Head of caudate nucleus (tissue), 42 donors: ENCODE measurements around the gene LAD1.

Experiments
- DNase-seq, 42 donors: peaks; one replicate each; pipeline versions ENCODE4 v3.0.0 to v3.0.0-alpha.2; 2020 to 2021; ENCODE audit warnings: mixed read lengths in 7 of 42
- intact Hi-C: fragments of 100-400 bp; cut with DNase I; formaldehyde crosslinking; loops from one replicate; pipeline ENCODE4 v1.15.0; 2022

LAD1 gene

DNA sequence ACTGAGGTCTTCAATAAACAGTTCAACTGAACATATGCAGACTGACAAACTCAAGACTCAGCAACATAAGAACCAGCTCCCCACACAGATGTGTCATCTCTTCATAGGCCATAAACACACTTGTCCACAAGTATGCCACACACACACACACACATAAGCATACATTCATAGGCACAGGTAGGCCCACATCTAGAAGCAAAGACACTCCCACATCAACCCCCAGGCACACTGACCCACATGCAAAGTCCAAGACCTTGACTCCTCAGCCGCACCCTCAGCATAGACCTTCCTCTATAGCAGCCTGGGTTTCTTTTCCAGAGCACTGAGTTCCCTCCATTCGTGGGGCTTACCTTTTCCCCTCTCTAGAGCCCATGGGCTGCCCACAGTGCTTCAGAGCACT is 1.4 kb downstream of the LAD1 start:
- no peak for DNase-seq
- intact Hi-C loops = no loop called here

DNA sequence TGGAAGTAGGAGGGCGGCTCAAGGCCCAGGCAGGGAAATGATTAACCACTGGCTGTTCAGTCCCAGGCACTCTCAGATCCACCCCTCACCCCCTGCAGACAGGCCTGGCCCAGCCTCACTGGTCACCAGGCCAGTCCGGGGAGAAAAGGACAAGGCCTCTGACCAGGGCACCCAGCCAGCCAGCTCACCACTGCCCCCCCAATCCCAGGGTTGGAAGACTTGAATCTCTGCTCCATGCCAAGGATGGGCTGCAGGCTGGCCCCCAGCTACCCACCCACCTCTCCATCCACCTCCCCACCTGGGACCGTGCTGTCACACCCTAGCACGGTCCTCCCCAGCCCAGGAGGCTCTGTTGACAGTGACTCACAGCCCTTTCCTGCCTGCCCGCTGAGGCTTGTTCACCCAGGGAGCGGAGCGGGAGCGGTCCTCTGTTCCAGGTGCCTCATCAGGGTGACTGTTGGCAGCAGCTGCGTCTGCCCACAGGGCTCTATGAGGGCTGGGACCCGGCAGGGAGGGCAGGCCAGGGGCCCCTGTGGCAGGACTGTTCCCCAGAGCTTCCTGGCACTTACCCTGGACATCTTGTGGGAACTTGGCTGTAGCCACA is 2.2 kb downstream of the LAD1 start:
- intact Hi-C loops = no loop called here
- peak in 2 of 42 donors; percentile 2 to 5 for DNase-seq

DNA sequence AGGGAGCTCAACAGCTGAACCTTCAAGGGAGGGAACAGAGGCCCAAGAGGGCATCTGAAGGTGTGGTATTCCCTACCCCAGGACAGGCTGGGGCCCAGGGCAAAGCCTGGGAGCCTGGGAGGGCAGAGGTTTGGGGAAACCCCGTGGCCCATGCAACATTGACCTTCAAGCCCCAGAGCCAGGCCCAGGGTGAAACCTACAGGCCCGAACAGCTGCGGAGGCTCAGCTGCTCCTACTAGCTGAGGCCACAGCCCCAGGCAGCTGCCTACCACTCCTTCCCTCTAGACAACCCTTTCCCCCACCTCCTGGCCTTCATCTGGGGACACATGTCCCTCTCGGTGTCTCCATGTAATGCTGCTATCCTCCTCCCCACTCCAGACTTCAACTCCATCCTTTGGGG is 3.2 kb downstream of the LAD1 start:
- no peak for DNase-seq
- intact Hi-C loops = no loop called here

DNA sequence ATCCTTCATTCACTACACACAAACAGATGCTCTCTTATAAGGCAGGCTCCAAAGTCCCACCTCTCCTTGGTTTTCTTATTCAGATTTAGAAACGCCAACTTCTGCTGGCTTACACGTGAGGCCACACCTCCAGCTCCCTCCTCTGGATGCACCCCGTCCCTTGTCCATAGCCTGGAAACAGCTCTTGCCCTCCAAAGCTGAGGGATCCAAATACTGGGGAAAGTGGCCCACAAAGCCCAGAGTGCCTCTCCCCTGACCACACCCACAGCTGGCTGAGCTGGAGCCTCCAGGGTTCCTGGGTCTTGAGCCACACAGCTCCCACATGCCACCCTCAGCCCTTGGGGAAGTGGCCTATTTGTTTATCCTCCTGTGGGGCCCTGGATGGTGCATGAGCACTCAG is 4.5 kb downstream of the LAD1 start:
- intact Hi-C loops = no loop called here
- no peak for DNase-seq

DNA sequence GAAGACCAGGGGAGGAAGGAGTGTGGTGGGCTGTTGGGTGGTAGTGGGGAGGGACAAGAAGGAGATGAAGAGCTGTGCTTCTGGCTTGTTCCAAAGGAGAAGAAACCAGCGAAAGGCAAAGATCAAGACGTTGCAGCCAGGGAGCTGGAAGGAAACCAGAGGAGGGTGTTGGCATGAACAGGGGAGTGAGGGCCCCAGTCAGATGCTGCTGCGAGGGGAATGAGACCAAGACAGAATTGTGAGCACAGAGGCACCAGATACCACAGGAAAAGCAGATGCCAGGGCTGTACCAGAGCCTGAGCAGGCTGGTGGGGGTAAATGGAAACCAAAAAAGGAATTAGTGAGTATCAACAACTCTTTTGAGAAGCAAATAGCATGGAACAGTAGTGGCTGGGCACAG is 6.0 kb downstream of the LAD1 start:
- intact Hi-C loops = no loop called here
- DNase-seq = no peak

DNA sequence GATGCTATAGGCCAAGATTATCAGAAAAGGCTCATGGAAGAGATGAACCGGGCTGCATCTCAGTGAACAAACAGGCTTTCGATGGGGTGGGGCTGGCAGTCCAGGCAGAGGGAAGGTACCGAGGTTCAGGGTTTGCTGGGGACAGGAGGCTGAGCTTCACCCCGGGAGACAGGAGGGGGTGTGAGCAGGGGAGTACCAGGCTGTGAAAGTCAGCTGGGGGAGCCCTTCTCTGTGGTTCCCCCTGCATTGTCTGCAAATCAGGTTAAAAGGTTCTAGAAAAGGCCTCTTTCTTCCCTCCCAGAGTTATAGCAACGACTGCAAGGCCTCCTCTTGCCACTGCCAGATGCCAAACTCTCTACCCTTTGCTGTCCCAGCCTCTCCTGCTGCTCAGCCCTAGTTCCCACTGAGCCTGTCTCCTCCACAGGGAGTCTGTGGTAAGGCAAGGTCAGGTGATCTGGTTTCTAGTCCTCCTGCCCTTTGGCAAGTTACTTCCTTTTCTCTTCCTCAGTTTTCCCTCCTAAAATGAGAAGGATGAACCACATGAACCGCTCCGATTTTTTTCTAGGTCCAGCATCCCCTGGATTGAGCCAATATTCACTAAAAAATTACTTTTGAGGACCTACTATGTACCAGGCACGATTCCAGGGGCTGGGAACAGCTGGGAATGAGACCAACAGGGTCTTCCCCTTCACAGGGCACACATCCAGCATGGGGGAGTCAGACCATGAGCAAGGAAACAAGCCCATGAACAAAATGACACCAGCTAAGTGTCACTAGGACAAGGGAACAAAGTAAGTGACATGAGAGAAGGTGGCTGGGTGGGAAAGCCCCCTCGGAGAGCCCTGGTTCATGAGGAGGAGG is 7.2 kb downstream of the LAD1 start:
- intact Hi-C loops = no loop called here
- no peak for DNase-seq

DNA sequence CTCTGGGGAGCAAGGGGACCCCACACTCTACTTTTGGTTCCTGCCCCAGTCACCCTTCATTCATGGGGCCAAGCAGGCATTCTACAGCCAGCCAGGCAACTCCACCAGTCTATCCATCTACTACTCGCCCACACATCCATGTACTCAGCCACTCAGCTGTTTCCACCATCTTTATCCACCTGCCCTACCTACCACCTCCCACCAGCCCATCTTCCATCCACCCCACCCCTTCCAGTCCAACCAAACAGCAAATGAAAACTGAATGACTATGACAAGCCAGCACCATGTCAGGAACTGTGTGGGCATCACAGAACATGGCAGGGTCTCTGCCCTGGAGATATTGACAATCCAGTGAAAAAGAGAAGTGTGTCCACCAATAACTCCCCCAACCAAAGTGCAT is 7.9 kb downstream of the LAD1 start:
- DNase-seq = no peak
- intact Hi-C loops = no loop called here

DNA sequence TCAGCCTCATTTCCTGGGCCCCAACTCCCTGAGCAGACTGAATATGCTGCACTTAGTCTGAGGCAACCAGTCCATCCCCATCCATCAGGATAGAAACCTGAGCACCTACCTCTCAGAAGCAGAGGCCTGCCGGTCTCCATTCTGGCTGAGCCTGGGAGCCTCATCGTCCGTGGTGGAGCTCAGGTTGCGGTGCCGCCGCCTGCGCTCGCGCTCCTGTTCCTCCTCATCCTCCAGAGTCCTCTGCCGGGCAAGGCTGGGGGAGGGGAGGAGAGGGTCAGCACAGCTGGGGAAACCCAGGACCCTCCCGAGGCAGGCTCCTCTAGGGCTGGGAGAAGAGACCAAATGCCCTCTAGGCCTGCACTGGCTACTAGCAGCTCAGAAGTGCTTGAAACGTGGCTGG is 10.1 kb downstream of the LAD1 start:
- intact Hi-C loops = no loop called here
- no peak for DNase-seq

DNA sequence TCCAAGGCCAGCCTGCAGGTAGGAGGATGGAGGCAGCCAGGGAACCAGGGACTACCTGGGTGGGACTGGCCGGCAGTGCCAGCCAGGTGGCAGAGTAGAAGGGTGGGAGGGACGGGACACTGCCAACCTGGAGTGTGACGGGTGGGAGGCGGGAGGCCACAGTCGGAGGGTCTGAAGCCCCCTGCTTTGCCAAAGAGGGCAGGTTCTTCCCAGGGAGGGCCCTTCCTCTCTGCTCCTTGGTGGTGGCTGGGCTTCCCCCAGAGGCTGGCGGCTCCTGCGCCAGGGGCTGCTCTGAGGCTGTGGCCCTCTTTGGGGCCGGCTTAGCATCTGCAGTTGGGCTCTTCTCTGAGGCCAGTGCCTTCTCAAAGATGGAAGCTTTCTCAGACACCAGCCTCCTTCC is 12.9 kb downstream of the LAD1 start:
- no peak for DNase-seq
- intact Hi-C loops = no loop called here

DNA sequence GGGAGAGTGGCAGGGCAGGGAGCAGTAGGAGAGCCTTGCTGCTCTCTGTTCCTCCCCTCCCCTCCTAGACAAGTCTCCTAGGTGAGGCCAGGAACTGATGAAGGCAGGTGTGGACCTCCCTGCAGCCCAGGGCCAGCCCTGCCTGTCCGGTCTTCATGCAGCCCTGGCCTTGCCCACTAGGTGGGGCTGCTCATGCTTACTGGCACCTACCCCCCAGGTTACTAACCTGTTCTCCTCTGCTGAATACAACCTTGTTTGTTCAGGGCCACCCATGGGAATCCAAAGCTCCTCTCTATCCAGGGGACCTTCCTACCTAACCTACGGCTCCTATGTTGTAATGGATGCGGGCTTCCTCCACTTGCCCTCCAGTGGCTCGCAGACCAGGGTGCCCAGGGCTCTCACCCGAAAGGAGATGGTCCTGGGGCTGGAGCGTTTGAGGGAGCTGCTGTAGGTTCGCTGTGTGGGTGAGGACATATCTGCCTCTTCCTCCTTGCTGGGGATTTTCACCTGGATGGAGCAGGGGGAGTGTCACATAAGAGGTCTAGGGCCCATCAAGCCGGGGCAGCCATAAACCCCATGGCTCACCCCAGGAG is 13.7 kb downstream of the LAD1 start:
- intact Hi-C loops = no loop called here

DNA sequence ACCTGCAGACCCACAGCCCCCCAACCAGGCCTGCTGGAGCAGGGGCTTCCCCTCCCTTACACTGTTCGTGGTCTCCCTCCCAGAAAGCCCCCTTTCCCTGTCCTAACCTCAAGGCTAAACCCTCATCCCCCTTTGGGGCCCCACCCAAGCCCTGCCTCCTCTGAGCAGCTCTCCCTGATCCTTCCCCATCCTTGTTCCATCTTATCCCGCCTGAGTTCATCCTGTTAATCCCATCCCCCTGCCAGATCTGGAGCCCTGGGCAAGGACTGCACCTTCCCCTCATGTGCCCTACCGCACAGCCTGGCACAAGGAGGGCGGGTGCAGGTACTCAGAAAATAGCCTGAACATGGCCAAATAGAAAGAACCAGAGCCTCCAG is 14.7 kb downstream of the LAD1 start:
- intact Hi-C loops = no loop called here
- no peak for DNase-seq

More for the DNA sequence above, 13.7 kb downstream of the LAD1 start:
- DNase-seq = peak in 39 of 42 donors; percentile 9 to 76 (median 38)

DNA sequence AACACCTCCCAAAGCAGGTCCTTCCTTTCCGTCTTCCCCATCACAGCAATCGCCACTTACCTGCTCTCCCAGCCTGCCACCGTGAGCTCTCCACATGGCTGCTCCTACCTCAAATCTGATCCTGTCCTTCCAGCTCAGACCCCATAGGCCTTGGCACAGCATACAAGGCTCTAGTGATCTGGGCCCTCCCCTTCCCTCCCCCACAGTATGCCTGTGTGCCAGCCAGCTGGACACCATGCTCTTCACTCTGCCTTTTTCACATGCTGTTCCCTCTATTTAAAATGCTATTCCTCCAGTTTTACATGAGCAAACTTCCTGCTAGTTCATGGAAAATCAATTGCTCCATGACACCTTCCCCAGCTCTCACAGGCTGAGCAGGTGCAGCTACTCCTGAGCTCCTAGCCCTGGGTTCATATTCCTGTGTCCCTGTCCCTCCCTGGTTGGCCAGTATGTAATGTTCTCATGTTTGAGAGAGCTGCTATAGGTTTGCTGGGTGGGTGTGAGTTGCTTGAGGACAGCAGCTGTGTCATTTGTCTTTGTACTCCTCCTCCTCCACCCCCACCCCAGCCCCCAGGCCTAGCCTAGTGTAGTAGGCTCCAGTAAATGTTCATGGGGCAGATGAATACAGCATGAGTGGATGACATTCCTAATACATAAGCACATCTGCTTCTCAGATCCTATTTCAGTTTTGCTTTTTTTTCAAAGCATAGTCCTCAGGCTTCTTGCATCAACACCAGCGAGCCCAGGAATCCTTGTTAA is 15.3 kb downstream of the LAD1 start:
- intact Hi-C loops = no loop called here
- DNase-seq = no peak

DNA sequence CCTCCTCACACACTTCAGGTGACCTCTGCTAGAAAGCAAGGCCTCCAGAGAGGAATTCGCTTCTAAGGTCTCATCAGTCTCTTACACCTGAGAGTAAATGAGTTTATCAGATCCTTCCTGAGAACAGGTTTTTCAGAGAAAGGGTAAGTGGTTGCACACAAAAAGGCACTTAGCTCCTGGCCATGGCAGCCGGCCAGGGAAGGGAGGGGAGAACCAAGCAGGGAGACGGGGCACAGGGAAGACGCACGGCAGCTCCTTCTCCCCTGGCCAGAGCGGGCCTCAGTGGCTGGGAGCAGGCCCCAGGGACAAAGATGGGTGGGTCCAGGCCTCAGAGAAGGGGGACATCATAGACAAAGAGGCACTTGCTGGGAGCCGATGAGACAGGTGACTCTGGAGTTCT is 18.0 kb downstream of the LAD1 start:
- no peak for DNase-seq
- intact Hi-C loops = no loop called here

DNA sequence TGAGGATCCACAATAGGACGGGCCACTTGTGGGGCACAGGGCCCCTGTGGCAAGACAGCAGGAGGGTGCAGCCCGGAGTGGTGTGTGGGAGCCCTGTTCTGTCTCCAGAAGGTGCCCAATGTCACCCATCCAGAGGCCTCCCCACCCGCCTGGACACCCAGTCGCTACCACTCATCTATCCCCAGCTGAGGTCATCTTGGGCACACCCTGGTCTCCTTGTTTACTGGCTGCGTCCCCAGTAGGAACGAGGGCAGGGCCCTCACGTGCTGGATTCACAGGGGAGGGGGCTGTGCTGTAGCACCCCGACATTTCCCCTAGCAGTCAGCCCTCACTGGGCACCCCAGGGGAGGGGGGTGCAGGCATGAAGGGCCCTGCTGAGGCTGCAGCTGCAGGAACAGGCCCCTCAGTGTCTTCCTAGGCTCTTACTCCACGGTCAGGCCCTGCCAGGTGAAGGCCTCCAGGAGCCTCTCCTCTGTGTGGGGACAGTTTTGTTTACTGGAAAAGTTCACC is 19.3 kb downstream of the LAD1 start:
- intact Hi-C loops = no loop called here
- no peak for DNase-seq

DNA sequence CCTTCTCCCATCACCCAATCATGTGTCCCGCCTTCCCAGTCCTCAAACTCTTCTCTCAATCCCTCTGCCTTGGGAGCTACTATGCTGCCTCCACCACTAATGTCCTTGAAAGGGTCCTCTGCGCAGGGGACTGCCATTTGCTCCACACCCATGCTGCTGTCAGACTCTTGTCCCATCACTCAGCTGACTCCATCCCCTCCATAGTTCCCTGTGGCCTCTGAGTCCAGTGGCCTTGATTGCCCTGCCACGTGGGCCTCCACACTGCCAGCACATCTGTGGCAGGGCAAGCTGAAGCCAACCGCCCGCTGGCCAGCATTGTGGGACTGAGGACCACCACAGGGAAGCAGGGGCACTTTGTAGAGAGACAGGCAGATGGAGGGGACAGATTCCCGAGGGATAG is 20.3 kb downstream of the LAD1 start:
- no peak for DNase-seq
- intact Hi-C loops = no loop called here

DNA sequence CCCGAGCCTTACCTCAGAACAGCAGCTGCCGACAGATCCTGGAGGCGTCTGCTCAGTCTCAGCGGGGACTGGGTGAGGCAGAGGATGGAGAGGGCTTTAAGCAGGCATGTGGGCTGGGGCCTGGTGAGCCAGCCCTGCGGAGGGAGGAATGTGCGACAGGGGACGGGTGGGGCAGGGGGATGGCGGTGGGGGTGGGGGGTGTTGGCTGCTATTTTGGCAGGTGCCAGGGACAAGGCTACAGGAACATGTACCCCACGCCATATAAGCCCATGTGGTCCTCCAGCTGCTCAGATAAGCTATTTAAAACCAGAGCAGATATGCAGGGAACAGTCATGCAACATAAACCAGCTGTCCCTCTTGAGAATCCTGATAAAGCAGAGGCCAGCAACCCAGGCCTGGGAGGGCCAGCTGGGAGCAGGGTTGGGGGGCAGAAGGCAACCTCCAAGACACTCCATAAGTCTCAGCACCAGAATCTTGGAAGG is 21.5 kb downstream of the LAD1 start, which contains the start of gene TNNT2:
Gene TNNT2 (minus strand): TSS at position 70 of the 482 bp plus-strand sequence. CDS start 4,426 bp downstream, outside the sequence.
- intact Hi-C loops = no loop called here
- no peak for DNase-seq

DNA sequence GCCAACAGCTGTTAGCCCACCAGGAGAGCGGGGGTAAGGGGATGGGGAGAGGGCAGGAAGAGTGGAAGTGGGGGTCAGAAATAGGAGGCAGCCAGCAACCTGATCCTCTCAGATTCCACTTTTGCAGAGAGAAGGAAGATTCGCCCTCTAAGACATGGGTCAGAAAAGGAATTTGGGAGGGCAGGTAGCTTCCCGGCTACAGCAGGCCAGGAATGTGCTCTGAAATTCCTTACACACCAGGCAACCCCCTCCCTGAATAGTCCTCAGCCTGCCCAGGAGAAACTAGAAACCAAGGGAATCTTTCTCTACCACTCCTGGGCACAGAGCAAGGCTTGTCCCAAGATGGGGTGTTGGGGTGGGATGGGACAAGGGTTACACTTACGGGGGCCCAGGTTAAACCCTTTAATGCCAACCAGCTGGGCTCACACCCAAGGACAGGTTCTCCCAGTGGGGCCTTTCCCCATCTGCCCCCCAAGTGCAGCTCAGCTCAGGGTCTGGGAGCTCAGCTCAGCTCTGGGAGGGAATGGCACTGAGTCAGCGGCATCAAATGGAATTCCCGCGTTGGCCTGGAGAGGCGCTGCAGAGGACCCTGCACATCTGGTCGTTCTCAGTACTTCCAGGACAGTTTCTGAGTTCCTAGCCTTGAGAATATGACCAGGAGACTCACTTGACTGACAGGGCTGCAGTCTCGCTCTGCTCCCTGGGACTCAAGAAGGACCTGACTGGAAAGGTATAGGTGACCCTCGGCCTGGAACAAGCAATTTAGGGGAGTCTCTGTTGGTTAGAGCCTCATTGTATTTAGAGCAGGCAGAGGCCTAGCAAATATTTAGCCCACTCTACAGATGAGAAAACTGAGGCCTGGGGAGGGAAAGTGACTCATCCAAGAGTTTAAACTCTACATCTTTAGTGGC is 22.4 kb downstream of the LAD1 start:
- peak in 1 of 42 donors; percentile 12 for DNase-seq
- intact Hi-C loops = no loop called here

DNA sequence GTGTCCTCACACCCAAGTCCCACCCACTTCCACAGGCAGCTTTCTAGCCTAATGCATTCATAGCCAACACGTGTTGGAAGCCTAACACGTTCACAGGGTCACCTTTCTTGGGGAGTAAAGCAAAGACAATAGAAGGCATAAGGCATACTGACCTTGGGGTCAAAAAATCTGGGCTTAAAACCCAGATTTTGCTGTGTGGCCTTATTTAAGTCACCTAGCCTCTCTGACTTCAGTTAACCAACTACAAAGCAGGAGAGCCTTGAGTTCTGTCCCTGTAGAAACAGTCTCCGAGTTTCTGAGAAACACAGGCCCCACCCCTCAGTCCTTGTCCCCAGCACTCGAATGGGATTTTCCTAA is 23.0 kb downstream of the LAD1 start:
- DNase-seq = no peak
- intact Hi-C loops = no loop called here
